AG10803 (cell line): ENCODE data around the gene VOPP1.

Experiments
- DNase-seq: peaks from one replicate; pipeline ENCODE4 v3.0.0; 2010; ENCODE audit warnings: low read depth
- H3K4me3 ChIP-seq: 2 replicates; pipeline ENCODE4 v1.5.1; 2011; ENCODE audit warnings: mild to moderate bottlenecking, low read length, control low read depth
- TF ChIP-seq, protein P1 (sequence below): conservative IDR thresholded peaks from 2 replicates; pipeline ENCODE4 v1.5.1; 2011; ENCODE audit warnings: mild to moderate bottlenecking, low read length, control low read depth, inconsistent platforms

Gene VOPP1

GRCh38 chr7:55534916-55535590 is 37.2 kb downstream of the VOPP1 start:
- DNase-seq, result no peak
- TF ChIP-seq, protein P1, sequence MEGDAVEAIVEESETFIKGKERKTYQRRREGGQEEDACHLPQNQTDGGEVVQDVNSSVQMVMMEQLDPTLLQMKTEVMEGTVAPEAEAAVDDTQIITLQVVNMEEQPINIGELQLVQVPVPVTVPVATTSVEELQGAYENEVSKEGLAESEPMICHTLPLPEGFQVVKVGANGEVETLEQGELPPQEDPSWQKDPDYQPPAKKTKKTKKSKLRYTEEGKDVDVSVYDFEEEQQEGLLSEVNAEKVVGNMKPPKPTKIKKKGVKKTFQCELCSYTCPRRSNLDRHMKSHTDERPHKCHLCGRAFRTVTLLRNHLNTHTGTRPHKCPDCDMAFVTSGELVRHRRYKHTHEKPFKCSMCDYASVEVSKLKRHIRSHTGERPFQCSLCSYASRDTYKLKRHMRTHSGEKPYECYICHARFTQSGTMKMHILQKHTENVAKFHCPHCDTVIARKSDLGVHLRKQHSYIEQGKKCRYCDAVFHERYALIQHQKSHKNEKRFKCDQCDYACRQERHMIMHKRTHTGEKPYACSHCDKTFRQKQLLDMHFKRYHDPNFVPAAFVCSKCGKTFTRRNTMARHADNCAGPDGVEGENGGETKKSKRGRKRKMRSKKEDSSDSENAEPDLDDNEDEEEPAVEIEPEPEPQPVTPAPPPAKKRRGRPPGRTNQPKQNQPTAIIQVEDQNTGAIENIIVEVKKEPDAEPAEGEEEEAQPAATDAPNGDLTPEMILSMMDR, result no peak
- H3K4me3 ChIP-seq, result no peak overlapping the region

DNA sequence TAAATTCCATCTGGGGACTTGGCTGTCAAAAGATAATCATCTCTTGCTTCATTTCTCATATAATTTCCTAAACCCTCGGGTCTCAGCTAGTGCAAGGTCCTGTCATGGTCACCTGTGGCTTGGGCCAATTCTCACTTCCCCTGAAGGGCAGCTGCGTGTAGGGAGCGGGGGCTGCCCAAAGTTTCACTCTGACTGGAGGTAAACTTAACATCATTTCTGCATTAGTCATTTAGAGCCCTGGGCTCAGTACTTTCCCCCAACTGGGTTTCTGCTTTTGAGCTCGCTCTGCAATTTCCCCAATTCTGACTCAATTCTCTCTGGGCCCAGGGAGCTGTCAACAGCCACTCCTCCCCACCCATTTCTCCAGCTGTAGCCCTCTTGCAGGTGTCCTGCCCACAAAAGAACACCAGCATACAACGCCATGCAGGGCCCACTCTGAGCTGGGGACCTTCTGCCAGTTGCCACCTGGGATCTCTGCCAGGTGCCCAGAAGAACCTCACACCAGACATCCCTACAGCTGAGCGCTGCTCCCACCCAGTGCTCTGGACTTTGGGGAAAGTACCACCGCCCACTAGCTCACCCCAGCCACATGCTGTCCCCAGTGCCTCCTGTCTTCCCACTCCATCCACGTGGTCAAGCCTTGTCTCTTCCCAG is 37.9 kb downstream of the VOPP1 start:
- peak; percentile 67 for DNase-seq
- H3K4me3 ChIP-seq, result no peak overlapping the region
- TF ChIP-seq, protein P1, result no peak

- DNase-seq, result no peak
- H3K4me3 ChIP-seq, result no peak overlapping the region
- TF ChIP-seq, protein P1, result no peak
These were observed 38.6 kb downstream of the VOPP1 start for GRCh38 chr7:55533729-55534080.

DNA sequence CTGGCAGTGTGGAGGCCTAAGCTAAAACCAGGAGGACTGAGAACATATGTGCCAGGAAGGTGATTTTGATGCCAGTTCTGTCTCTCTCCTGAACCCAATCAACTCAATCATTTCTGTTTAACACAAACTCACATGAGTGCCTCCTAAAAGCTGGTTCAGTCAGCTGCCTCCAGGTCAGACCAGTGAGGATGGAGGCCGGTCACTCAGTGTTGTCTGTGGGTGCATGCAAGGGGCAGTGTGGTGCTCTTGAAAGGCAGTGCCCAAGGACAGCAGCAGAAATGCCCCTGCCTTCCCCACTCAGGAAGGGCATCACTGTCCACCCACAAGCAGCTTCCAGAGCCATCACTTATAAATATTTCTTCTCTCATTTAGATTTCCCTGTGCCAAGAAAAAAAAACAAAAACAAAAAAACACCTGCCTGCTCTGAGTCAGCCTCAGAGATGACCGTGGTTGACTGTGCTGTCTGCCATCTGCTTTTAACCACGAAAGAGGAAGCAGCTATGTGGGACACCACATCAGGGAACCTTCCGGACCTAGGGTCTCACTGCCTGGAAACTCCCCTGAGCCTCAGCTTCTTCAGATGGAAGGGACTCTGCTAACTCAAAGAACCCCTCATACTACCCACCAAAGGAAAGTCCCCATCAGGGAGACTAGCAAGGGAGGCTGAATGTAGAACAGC is 39.1 kb downstream of the VOPP1 start:
- no peak overlapping the region for H3K4me3 ChIP-seq
- peak; percentile 49 for DNase-seq

GRCh38 chr7:55532150-55532917 is 40.0 kb downstream of the VOPP1 start:
- H3K4me3 ChIP-seq, result no peak overlapping the region
- no peak for DNase-seq
- TF ChIP-seq, protein P1, result no peak

More for the DNA sequence above, 39.1 kb downstream of the VOPP1 start:
- TF ChIP-seq, protein P1, result no peak

DNA sequence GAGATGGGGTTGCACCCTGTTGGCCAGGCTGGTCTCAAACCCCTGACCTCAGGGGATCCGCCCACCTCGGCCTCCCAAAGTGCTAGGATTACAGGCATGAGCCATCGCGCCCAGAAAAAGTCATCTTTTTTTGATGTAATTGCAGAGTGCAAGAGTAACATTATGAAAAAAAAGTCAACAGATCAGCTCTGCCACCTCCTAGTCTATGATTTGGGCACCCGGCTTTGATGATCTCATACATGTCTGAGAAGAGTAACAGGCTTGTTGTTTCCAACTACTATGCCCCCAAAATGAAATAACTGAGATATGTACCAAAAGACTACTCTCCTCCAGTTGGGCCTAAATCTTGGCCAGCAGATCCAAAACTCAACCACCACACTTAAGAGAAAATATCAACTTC is 40.8 kb downstream of the VOPP1 start:
- no peak for DNase-seq
- H3K4me3 ChIP-seq, result no peak overlapping the region
- TF ChIP-seq, protein P1, result no peak
